Neural progenitor cell (in vitro differentiated cells): ENCODE measurements around the gene CLSTN2. TPM values are rescaled to one million over a fixed set of nuclear protein-coding genes. Genes with fewer than 3 reads are reported as not detected.

Source experiments
- DNase-seq: peaks from one replicate; pipeline ENCODE4 v3.0.0-alpha.2; 2016; ENCODE audit warnings: low spot score
- H2AFZ ChIP-seq: fragments of 200-600 bp; sonication (generic); replicated peaks from 2 replicates; pipeline ENCODE4 v1.6.1; 2016; ENCODE audit warnings: antibody characterized with exemption
- H3F3A ChIP-seq: fragments of 200-600 bp; sonication (generic); 2 replicates; pipeline ENCODE4 v1.6.1; 2016; ENCODE audit warnings: antibody characterized with exemption, low read depth
- H3K27ac ChIP-seq: fragments of 200-600 bp; sonication (generic); 2 replicates; pipeline ENCODE4 v1.5.1; 2016; ENCODE audit warnings: mild to moderate bottlenecking
- H3K27me3 ChIP-seq: fragments of 200-600 bp; sonication (generic); 2 replicates; pipeline ENCODE4 v1.6.1; 2016; ENCODE audit warnings: mild to moderate bottlenecking, moderate library complexity
- H3K36me3 ChIP-seq: fragments of 200-600 bp; sonication (generic); 2 replicates; pipeline ENCODE4 v1.5.1; 2016
- H3K4me1 ChIP-seq: fragments of 200-600 bp; sonication (generic); 2 replicates; pipeline ENCODE4 v1.6.1; 2016; ENCODE audit warnings: mixed run types
- H3K4me2 ChIP-seq: fragments of 200-600 bp; sonication (generic); 2 replicates; pipeline ENCODE4 v1.6.1; 2016
- H3K4me3 ChIP-seq: fragments of 200-600 bp; sonication (generic); 2 replicates; pipeline ENCODE4 v1.5.1; 2016
- H3K79me2 ChIP-seq: fragments of 200-600 bp; sonication (generic); 2 replicates; pipeline ENCODE4 v1.6.1; 2016; ENCODE audit warnings: low read depth
- H3K9ac ChIP-seq: fragments of 200-600 bp; sonication (generic); 2 replicates; pipeline ENCODE4 v1.6.1; 2016
- H3K9me3 ChIP-seq: fragments of 200-600 bp; sonication (generic); 2 replicates; pipeline ENCODE4 v1.5.1; 2016; ENCODE audit warnings: low read depth
- H4K20me1 ChIP-seq: fragments of 200-600 bp; sonication (generic); 2 replicates; pipeline ENCODE4 v1.6.1; 2016; ENCODE audit warnings: low read depth
- H3K27ac Mint-ChIP-seq: 3 replicates; pipeline ENCODE4 v1.8.0; 2021; ENCODE audit warnings: mixed read lengths
- H3K27me3 Mint-ChIP-seq: 2 replicates; pipeline ENCODE4 v1.8.0; 2022; ENCODE audit warnings: low read depth, mild to moderate bottlenecking, inconsistent platforms, moderate library complexity, mixed read lengths; ENCODE audit not compliant: insufficient read depth
- H3K36me3 Mint-ChIP-seq: 3 replicates; pipeline ENCODE4 v1.8.0; 2021; ENCODE audit warnings: mixed read lengths
- H3K4me1 Mint-ChIP-seq: 3 replicates; pipeline ENCODE4 v1.8.0; 2021; ENCODE audit warnings: mixed read lengths
- H3K4me3 Mint-ChIP-seq: 3 replicates; pipeline ENCODE4 v1.8.0; 2021; ENCODE audit warnings: mild to moderate bottlenecking, moderate library complexity, mixed read lengths
- H3K9me3 Mint-ChIP-seq: 3 replicates; pipeline ENCODE4 v1.8.0; 2020; ENCODE audit warnings: mixed read lengths
- CTCF ChIP-seq: fragments of 200-600 bp; sonication (generic); IDR thresholded peaks from 2 replicates; pipeline ENCODE4 v1.5.1; 2017; ENCODE audit warnings: antibody characterized with exemption, mild to moderate bottlenecking
- EZH2 ChIP-seq: fragments of 200-600 bp; sonication (generic); IDR thresholded peaks from 2 replicates; pipeline ENCODE4 v1.6.1; 2017; ENCODE audit warnings: antibody characterized with exemption, mild to moderate bottlenecking, moderate library complexity
- EZH2phosphoT487 ChIP-seq: fragments of 200-600 bp; sonication (generic); IDR thresholded peaks from 2 replicates; pipeline ENCODE4 v1.6.1; 2017; ENCODE audit warnings: antibody characterized with exemption
- total RNA-seq: library from RNA; depleted of rRNA; stranded (reverse); fragments of >200 nt; gene quantifications from 2 replicates; pipeline ENCODE4 v1.2.3, GENCODE V29; 2015; ENCODE audit warnings: low replicate concordance

The CLSTN2 gene
- total RNA-seq, 1 donor from 2014 or later: 0.22 TPM

GRCh38 chr3:139940622-139941021 is 5.6 kb downstream of the CLSTN2 start:
- H3K36me3 ChIP-seq: no peaks in the 10 kb centered on the region
- DNase-seq: no peak
- Mint-ChIP-seq H3K27me3 (peaks cover 28% of the 10 kb centered on the region), H3K4me3 (no peak overlapping the region), H3K9me3 (no peaks in the 10 kb centered on the region), H3K4me1 (peaks cover 17% of the 10 kb centered on the region), H3K36me3 (no peaks in the 10 kb centered on the region), H3K27ac (no peak overlapping the region)
- H3K79me2 ChIP-seq: no peaks in the 10 kb centered on the region
- H3F3A ChIP-seq: no peaks in the 10 kb centered on the region
- peaks cover 16% of the 10 kb centered on the region for H4K20me1 ChIP-seq
- no peaks in the 10 kb centered on the region for H3K9me3 ChIP-seq
- H3K27me3 ChIP-seq: peaks cover 37% of the 10 kb centered on the region
- no peak overlapping the region for H3K27ac ChIP-seq
- no peak for TF ChIP-seq CTCF
- TF ChIP-seq EZH2phosphoT487: no peak
- TF ChIP-seq EZH2: no peak
- no peak overlapping the region for H2AFZ ChIP-seq
- no peak overlapping the region for H3K4me3 ChIP-seq
- H3K4me1 ChIP-seq: peaks cover 7% of the 10 kb centered on the region
- H3K4me2 ChIP-seq: no peak overlapping the region
- H3K9ac ChIP-seq: no peak overlapping the region

GRCh38 chr3:139941580-139941979 is 6.6 kb downstream of the CLSTN2 start:
- Histone ChIP-seq H3K9ac (no peak overlapping the region), H3K36me3 (no peaks in the 10 kb centered on the region), H3K27ac (no peak overlapping the region), H4K20me1 (peaks cover 7% of the 10 kb centered on the region), H3K79me2 (no peaks in the 10 kb centered on the region), H3K27me3 (peaks cover 27% of the 10 kb centered on the region), H3F3A (no peaks in the 10 kb centered on the region), H3K4me1 (peaks cover under 1% of the 10 kb centered on the region), H3K4me2 (no peak overlapping the region), H3K9me3 (no peaks in the 10 kb centered on the region), H2AFZ (no peak overlapping the region), H3K4me3 (no peak overlapping the region)
- no peaks in the 10 kb centered on the region for H3K36me3 Mint-ChIP-seq
- H3K4me1 Mint-ChIP-seq: peaks cover 10% of the 10 kb centered on the region
- no peak for TF ChIP-seq CTCF
- TF ChIP-seq EZH2phosphoT487: no peak
- TF ChIP-seq EZH2: no peak
- H3K9me3 Mint-ChIP-seq: no peaks in the 10 kb centered on the region
- DNase-seq: no peak
- no peak overlapping the region for H3K4me3 Mint-ChIP-seq
- H3K27ac Mint-ChIP-seq: no peak overlapping the region
- H3K27me3 Mint-ChIP-seq: peaks cover 20% of the 10 kb centered on the region

- no peak for DNase-seq
- no peak overlapping the region for H3K9ac ChIP-seq
- peaks cover 7% of the 10 kb centered on the region for H3K27me3 ChIP-seq
- no peaks in the 10 kb centered on the region for H3K9me3 ChIP-seq
- no peak overlapping the region for H2AFZ ChIP-seq
- no peaks in the 10 kb centered on the region for H3F3A ChIP-seq
- H3K4me3 Mint-ChIP-seq: no peak overlapping the region
- H4K20me1 ChIP-seq: no peaks in the 10 kb centered on the region
- no peak overlapping the region for H3K27ac ChIP-seq
- H3K27me3 Mint-ChIP-seq: peaks cover 10% of the 10 kb centered on the region
- H3K4me2 ChIP-seq: no peak overlapping the region
- H3K79me2 ChIP-seq: no peaks in the 10 kb centered on the region
- H3K36me3 ChIP-seq: no peaks in the 10 kb centered on the region
- H3K4me1 Mint-ChIP-seq: peaks cover 10% of the 10 kb centered on the region
- H3K36me3 Mint-ChIP-seq: no peaks in the 10 kb centered on the region
- no peaks in the 10 kb centered on the region for H3K4me1 ChIP-seq
- TF ChIP-seq EZH2 (no peak), EZH2phosphoT487 (no peak), CTCF (no peak)
- no peaks in the 10 kb centered on the region for H3K9me3 Mint-ChIP-seq
- H3K27ac Mint-ChIP-seq: no peak overlapping the region
- no peak overlapping the region for H3K4me3 ChIP-seq
Measured at GRCh38 chr3:139944256-139944910, 9.4 kb downstream of the CLSTN2 start.
